HG02759 (cell line): Measurements from ENCODE around the gene RMI1.
A peak's percentile ranks its signal among the peaks of the same experiment; 100 is the strongest.

Experiments
- ATAC-seq: cut with Tn5 transposase; IDR thresholded peaks from one replicate; pipeline ENCODE4 v1.9.1; 2021; ENCODE audit warnings: mild to moderate bottlenecking, moderate library complexity; ENCODE audit not compliant: unreplicated experiment

Gene RMI1

DNA sequence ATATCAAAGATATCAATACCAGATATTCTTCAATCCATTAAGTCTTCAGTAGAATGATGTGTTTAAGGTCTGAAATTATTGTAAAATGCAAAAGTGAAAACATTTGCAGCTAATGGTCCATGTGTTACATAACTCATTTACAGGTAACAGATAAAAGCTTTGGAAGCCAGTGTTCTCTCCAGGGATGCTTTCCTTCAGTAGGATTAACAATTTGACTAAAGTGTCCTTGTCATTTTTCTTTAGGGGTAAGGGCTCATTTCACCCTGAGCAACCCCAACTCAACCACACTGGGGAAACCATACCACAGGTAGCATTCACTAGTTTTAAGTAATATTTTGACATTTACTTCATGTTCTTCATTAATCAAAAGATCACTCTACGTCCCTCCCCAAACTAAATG lies 13.5 kb upstream of the RMI1 start:
- ATAC-seq, result no peak

GRCh38 chr9:83969602-83970001 lies 11.0 kb upstream of the RMI1 start:
- ATAC-seq, result no peak

DNA sequence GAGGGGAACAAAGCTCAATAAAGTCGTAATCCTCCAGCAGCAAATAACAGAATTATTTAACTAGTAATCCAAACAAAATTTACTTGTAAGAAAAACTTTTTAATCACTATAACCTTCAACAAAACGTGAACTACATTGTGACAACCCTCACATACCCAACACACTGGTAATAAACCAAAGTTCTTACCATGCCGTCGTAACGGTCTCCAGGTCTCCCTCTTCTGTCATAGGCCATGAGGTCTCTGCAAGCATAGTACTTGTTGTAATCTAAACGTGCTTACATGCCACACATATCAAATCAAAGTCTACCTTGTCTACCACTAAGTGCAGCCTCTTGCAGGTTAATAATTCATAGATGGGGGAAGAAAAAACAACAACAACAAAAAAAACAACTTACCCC lies 9.1 kb upstream of the RMI1 start:
- no peak for ATAC-seq

- ATAC-seq, result no peak
These were observed 8.3 kb upstream of the RMI1 start for GRCh38 chr9:83972286-83972685.

GRCh38 chr9:83975300-83975699 lies 5.3 kb upstream of the RMI1 start:
- no peak for ATAC-seq

- no peak for ATAC-seq
These were observed 4.2 kb upstream of the RMI1 start for GRCh38 chr9:83976372-83976771.

DNA sequence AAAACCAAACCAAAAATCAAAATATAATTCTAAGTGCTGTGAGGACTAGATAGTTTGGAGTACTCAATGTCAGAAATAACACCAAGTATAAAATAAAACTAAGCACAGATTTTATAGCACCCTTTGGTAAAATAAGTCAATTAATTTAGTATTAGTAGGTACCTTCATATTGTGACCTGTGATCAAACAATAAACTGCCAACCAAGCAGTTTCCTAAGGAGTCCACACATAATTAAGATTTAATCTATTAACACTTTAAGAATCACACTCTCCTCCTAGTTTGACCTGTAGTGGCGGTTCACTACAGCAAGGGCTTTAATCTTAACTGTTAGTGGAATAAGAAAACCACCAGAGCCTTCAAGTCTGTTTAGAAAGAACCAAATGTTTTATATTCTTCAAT lies 3.4 kb upstream of the RMI1 start:
- ATAC-seq, result no peak

- peak; percentile 25 for ATAC-seq
These were observed 1.4 kb upstream of the RMI1 start for GRCh38 chr9:83978992-83979811.

- ATAC-seq, result peak; percentile 85
These were observed 702 bp upstream of the RMI1 start, which contains the start of gene HNRNPK for GRCh38 chr9:83979812-83980394. Gene HNRNPK, minus strand, starts transcription at chr9:83980215. Its CDS starts 1,963 bp downstream, at chr9:83978252.

DNA sequence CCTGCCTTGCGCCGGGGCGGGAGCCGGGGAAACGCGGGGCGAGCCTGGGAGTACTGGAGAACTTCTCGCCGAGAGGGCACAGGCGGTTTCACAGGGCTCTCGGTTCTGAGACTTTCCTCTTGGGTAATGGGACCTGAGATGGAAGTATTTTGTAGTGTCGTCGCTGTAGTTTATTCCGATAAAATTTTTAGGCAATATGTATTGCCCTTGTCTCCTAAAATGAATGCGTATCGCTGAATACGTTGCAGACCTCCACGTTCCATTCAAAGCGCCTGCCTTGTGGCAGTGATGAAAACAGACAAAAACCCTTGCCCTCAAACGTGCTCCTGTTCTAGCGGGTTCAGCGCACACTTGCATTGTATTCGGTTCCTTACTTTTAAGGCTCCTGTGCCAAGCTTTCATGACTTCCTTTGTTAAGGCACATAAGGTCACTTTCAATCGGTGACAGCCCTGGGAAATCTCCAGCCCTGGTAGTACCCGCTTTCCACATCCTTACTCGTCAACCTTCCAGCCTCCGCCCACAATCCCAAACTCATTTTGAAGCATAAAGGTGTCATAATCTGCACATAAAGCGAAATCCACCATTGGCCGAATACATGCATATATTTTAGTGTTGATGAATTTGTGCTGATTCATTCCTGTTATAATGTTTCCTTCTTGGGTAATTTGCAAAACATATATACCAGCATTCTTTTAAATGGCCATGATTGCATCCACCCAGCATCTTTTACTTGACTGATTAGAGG lies 694 bp downstream of the RMI1 start:
- no peak for ATAC-seq

DNA sequence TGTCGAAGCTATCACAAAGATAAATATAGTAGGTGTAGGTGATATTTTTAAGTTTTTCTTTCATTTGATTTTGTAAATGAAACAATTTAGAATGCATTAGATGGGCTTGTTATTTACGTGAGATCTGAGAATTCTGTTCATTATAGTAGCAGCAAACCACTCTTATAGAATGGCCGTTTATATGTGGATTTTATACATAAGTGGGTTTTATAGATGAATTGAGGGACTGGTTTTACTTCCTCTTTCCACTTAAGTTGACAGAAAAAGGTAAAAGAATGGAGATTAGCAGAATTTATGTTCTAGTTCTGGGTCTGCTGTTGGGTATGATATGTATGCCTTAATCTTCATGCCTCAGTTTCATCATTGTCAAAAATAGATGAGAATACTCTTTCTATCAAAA lies 5.6 kb downstream of the RMI1 start:
- ATAC-seq, result peak; percentile 37

GRCh38 chr9:83986765-83987401 lies 6.3 kb downstream of the RMI1 start:
- no peak for ATAC-seq

DNA sequence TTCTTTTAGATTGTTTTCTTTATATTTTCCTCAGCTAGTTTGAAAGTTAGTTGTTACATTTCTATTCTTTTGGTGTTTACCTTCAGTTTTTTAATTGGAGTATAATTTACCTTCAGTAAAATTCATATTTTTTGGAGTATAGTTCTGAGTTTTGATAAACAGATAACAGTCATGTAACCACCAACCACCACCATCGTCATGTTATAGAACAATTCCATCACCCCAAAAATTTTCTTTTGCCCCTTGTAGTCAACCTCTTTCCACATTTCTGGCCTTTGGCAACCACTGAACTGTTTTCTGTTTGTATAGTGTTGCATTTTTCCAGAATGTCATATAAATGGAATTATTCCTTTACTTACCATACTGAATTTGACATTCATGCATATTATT lies 6.8 kb downstream of the RMI1 start:
- ATAC-seq, result no peak

GRCh38 chr9:83988411-83988810 lies 7.8 kb downstream of the RMI1 start:
- no peak for ATAC-seq

DNA sequence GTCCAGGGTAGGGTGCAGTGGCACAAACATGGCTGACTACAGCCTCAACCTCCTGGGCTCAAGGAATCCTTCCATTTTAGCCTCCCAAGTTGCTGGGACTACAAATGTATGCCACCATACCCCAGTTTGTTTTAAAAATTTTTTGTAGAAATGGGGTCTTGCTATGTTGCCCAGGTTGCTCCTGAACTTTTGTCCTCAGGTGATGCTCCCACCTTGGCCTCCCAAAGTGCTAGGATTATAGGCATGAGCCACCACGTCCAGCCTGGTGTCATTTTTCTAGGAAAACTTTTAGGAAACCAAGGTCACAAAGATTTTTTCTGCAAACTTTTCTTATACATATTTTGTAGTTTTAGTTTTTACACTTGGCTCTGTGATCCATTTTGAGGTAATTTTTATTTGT lies 10.8 kb downstream of the RMI1 start:
- no peak for ATAC-seq

- no peak for ATAC-seq
These were observed 11.8 kb downstream of the RMI1 start for GRCh38 chr9:83992407-83992806.

GRCh38 chr9:83992901-83993300 lies 12.3 kb downstream of the RMI1 start:
- ATAC-seq, result no peak

- no peak for ATAC-seq
These were observed 15.5 kb downstream of the RMI1 start for GRCh38 chr9:83996126-83996525.

GRCh38 chr9:83999141-83999918 lies 18.7 kb downstream of the RMI1 start:
- ATAC-seq, result no peak

DNA sequence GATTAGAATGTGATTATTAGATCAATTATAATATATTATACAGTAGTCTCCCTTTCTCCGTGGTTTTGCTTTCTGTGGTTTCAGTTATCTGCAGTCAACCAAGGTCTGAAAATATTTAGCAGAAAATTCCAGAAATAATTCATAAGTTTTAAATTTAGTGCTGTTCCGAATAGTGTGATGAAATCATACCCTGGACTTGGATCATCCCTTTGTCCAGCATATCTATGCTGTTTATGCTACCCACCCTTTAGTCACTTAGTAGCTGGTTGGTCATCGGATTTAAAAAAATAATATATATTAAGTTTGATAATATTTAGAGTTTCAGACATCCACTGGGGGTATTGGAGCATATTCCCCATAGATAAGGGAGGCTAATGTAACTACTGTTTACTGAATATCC lies 19.6 kb downstream of the RMI1 start:
- no peak for ATAC-seq

DNA sequence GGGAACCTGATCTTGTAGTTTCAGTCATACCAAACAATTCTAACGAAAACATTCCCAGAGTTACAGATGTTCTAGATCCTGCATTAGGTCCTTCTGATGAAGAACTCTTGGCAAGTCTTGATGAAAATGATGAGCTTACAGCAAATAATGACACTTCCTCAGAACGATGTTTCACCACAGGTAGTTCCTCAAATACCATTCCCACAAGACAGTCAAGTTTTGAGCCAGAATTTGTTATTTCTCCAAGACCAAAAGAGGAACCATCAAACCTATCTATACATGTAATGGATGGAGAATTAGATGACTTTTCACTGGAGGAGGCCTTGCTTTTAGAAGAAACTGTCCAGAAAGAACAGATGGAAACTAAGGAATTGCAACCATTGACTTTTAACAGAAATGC lies 21.0 kb downstream of the RMI1 start:
- ATAC-seq, result no peak
